Upper lobe of left lung (tissue), 6 donors: ENCODE measurements around the gene CD300LG. TPM values are rescaled to one million over a fixed set of nuclear protein-coding genes. Genes with fewer than 3 reads are reported as not detected.

Source experiments
- ATAC-seq, 2 donors: fragments of 200-7000 bp; cut with Tn5 transposase; one replicate each; pipeline ENCODE4 v1.9.1; 2022; ENCODE audit warnings: mild to moderate bottlenecking in 2 of 2, moderate library complexity in 2 of 2; ENCODE audit not compliant: low FRiP score in 2 of 2
- DNase-seq, 2 donors: peaks; one replicate each; pipeline ENCODE4 v3.0.0-alpha.2; 2019 to 2020
- H3K27ac ChIP-seq, 4 donors: fragments of 200-600 bp; sonication (generic); one replicate each; pipeline ENCODE4 v1.5.1; 2016 to 2019
- H3K27me3 ChIP-seq, 4 donors: fragments of 200-600 bp; sonication (generic); one replicate each; pipeline ENCODE4 v1.5.1; 2017 to 2019
- H3K36me3 ChIP-seq, 4 donors: fragments of 200-600 bp; sonication (generic); one replicate each; pipeline ENCODE4 v1.5.1; 2016 to 2019
- H3K4me1 ChIP-seq, 4 donors: fragments of 200-600 bp; sonication (generic); one replicate each; pipeline ENCODE4 v1.5.1; 2018 to 2019
- H3K4me3 ChIP-seq, 4 donors: fragments of 200-600 bp; sonication (generic); one replicate each; pipeline ENCODE4 v1.5.1; 2017 to 2019; ENCODE audit warnings: mild to moderate bottlenecking in 2 of 4, moderate library complexity in 1 of 4
- H3K9me3 ChIP-seq, 4 donors: fragments of 200-600 bp; sonication (generic); one replicate each; pipeline ENCODE4 v1.5.1; 2018 to 2019
- EP300 ChIP-seq, 4 donors: sonication (generic); formaldehyde crosslinking; IDR thresholded peaks; one replicate each; pipeline ENCODE4 v1.5.1; 2017; ENCODE audit warnings: antibody characterized with exemption in 4 of 4, control low read depth in 2 of 4
- POLR2A ChIP-seq, 4 donors: fragments of 450-650 bp; IDR thresholded peaks; one replicate each; pipeline ENCODE4 v1.5.1; 2016 to 2017; ENCODE audit warnings: antibody characterized with exemption in 4 of 4, mild to moderate bottlenecking in 2 of 4
- POLR2AphosphoS5 ChIP-seq, 2 donors: sonication (generic); formaldehyde crosslinking; IDR thresholded peaks; one replicate each; pipeline ENCODE4 v1.5.1; 2017; ENCODE audit warnings: antibody characterized with exemption in 2 of 2
- WGBS, 2 donors: methylation state at CpG; one replicate each; pipeline ENCODE4 v1.1.5; 2017 to 2018; 5-methylcytosine and 5-hydroxymethylcytosine counted together
- total RNA-seq, 6 donors: library from RNA; depleted of rRNA in 4 of 6; stranded (reverse); fragments of >200 nt in 4 of 6; gene quantifications; one replicate each; pipeline versions ENCODE4 v1.1.0 to v1.2.1, GENCODE V29; 2016 to 2021
- TF ChIP-seq, protein P1 (sequence below), 6 experiments: fragments of 450-650 bp in 4 of 6; fragments of 200-600 bp in 2 of 6; sonication (generic) in 2 of 6; IDR thresholded peaks; one replicate each; pipeline ENCODE4 v1.5.1; 2016 to 2019; ENCODE audit warnings: antibody characterized with exemption in 6 of 6
- donor health status: DM: no; HTN: no; CAD: no; lungs with moderate emphysema.
- donor health status: DM: no; HTN: yes; CAD: no; lungs with severe emphysema.

The CD300LG gene
- total RNA-seq, 6 donors from 2014 or later, result 0.71 to 65.9 (median 7.8) TPM

DNA sequence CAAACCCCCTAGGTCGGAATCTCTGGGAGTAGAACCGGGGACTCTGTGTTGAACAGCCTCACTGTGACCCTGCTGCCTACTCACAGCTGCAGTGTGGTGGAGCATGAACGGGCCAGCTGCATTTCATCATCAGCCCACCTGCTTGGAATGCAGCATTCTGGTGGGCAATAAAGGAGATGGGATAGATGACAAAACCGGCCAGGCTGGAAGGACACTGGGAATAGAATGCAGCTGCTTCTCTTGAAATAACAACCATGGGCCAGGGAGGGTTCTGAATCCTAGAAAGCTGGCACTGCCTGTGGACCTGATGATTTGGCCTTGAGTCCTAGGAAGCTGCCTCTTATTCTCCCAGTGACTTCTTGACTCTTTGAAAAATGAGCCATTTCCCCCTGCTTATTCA lies 43.2 kb upstream of the CD300LG start:
- Histone ChIP-seq H3K27me3 (no peaks in the 10 kb centered on the region), H3K36me3 (peaks cover 1 to 49% (median 8%) of the 10 kb centered on the region in 4 donors), H3K4me1 (no peaks in the 10 kb centered on the region), H3K4me3 (no peak overlapping the region), H3K27ac (no peak overlapping the region), H3K9me3 (no peaks in the 10 kb centered on the region)
- DNase-seq (no peak), ATAC-seq (no peak)
- TF ChIP-seq, protein P1, sequence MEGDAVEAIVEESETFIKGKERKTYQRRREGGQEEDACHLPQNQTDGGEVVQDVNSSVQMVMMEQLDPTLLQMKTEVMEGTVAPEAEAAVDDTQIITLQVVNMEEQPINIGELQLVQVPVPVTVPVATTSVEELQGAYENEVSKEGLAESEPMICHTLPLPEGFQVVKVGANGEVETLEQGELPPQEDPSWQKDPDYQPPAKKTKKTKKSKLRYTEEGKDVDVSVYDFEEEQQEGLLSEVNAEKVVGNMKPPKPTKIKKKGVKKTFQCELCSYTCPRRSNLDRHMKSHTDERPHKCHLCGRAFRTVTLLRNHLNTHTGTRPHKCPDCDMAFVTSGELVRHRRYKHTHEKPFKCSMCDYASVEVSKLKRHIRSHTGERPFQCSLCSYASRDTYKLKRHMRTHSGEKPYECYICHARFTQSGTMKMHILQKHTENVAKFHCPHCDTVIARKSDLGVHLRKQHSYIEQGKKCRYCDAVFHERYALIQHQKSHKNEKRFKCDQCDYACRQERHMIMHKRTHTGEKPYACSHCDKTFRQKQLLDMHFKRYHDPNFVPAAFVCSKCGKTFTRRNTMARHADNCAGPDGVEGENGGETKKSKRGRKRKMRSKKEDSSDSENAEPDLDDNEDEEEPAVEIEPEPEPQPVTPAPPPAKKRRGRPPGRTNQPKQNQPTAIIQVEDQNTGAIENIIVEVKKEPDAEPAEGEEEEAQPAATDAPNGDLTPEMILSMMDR (IDR thresholded peaks at IDR 0.05), result no peak
- TF ChIP-seq POLR2AphosphoS5 (IDR thresholded peaks at IDR 0.05) (no peak), EP300 (IDR thresholded peaks at IDR 0.05) (no peak), POLR2A (IDR thresholded peaks at IDR 0.05) (no peak)
- WGBS, 2 donors, result 62 to 87% methylated on average over 3 to 4 of the region's 4 CpGs

DNA sequence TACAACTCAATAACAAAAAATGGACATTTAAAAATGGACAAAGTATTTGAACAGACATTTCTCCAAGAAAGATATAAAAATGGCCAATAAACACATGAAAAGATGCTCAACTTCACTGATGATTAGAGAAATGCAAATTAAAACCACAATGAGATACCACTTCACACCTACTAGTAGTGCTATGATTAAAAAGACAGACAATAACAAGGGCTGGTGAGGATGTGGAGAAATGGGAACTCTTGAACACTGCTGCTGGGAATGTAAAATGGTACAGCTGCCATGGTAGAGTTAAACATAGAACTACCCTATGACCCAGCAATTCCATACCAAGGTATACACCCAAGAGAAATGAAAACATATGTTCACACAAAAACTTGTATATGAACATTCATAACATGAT lies 41.9 kb upstream of the CD300LG start:
- Histone ChIP-seq H3K27ac (no peak overlapping the region), H3K9me3 (no peaks in the 10 kb centered on the region), H3K27me3 (no peaks in the 10 kb centered on the region), H3K4me3 (no peak overlapping the region), H3K4me1 (no peaks in the 10 kb centered on the region), H3K36me3 (peaks cover 3 to 62% (median 14%) of the 10 kb centered on the region in 4 donors)
- TF ChIP-seq EP300 (IDR thresholded peaks at IDR 0.05) (no peak), POLR2A (IDR thresholded peaks at IDR 0.05) (no peak), POLR2AphosphoS5 (IDR thresholded peaks at IDR 0.05) (no peak)
- TF ChIP-seq, protein P1 (IDR thresholded peaks at IDR 0.05), result no peak
- DNase-seq, result no peak
- ATAC-seq, result no peak

DNA sequence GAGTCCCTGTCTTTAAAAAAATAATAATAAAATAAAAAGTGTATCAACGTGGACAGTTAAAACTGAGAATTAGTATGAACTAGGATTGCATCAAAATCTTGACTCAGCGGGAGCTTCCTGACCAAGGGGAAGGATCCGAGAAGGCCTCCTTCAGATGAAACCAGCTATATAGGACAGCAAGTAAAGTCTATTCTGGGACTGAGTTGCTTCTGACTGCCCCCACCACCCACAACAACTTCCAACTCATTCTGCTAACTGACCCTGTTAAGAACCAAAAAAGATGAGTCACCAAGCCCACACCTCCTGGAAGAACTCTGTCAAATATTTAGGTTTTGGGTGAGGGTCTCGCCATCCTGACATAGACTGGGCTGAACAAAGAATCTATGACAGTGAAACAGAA lies 38.9 kb upstream of the CD300LG start:
- WGBS, 2 donors, result 85 to 86% methylated on average over 4 of the region's 4 CpGs
- no peak for DNase-seq
- Histone ChIP-seq H3K9me3 (no peaks in the 10 kb centered on the region), H3K4me1 (no peaks in the 10 kb centered on the region), H3K27ac (no peak overlapping the region), H3K36me3 (peaks cover 3 to 78% (median 21%) of the 10 kb centered on the region in 4 donors), H3K4me3 (no peak overlapping the region), H3K27me3 (no peaks in the 10 kb centered on the region)
- no peak for ATAC-seq
- TF ChIP-seq POLR2AphosphoS5 (IDR thresholded peaks at IDR 0.05) (no peak), EP300 (IDR thresholded peaks at IDR 0.05) (no peak), POLR2A (IDR thresholded peaks at IDR 0.05) (no peak)
- TF ChIP-seq, protein P1 (IDR thresholded peaks at IDR 0.05), result no peak

DNA sequence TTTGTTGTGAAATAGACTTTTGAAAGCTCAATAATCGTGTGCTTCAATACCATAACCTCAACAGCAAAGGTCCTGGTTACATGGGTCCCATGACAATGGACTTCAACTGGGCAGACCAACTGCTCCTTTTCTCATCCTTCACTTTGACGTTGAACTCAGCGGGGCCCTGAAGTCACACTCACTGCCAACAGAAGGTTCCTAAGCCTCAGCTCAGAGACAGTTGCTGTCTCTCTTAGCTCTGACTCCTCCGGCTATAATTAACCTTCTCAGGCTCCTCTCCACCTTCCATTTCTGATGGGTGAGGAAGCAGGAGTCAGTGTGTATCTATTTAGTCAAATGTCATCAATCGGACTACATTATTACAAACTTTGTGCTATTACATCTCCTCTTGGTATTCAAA lies 37.9 kb upstream of the CD300LG start:
- Histone ChIP-seq H3K4me3 (no peak overlapping the region), H3K36me3 (peaks cover 3 to 78% (median 31%) of the 10 kb centered on the region in 4 donors), H3K27ac (no peak overlapping the region), H3K27me3 (no peaks in the 10 kb centered on the region), H3K4me1 (no peaks in the 10 kb centered on the region), H3K9me3 (no peaks in the 10 kb centered on the region)
- DNase-seq (no peak), ATAC-seq (no peak)
- WGBS, 2 donors, result 92 to 94% methylated on average over 5 of the region's 5 CpGs
- TF ChIP-seq, protein P1 (IDR thresholded peaks at IDR 0.05), result no peak
- TF ChIP-seq EP300 (IDR thresholded peaks at IDR 0.05) (no peak), POLR2A (IDR thresholded peaks at IDR 0.05) (no peak), POLR2AphosphoS5 (IDR thresholded peaks at IDR 0.05) (no peak)

DNA sequence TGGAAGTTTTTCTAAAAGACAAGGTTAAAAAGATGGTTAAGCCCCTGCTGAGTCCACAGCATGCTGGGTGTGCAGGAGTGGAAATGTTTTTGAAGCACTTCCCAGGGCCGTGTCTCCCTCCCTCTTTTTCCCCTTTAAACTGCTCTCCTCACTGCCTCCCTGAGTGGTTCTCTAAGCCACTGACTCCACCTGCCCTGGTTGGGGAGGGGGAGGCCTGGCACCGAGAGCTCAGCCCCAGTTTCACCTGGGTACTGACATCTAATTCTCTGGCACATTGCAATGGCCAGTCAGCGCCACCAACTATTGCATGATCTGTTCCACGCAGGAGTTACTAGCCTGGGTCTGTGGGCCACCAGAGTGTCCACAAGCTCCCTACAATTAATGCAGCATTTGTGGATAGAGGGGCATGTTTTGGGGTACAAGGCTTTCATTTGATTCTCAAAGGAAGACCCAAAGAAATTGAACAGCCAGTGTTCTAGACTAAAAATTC lies 36.7 kb upstream of the CD300LG start:
- DNase-seq (no peak), ATAC-seq (no peak)
- TF ChIP-seq EP300 (IDR thresholded peaks at IDR 0.05), result no peak
- H3K4me1 ChIP-seq, result peaks cover 0 to 5% (median 2%) of the 10 kb centered on the region in 4 donors
- no peaks in the 10 kb centered on the region for H3K9me3 ChIP-seq
- no peaks in the 10 kb centered on the region for H3K27me3 ChIP-seq
- peaks cover 3 to 78% (median 32%) of the 10 kb centered on the region in 4 donors for H3K36me3 ChIP-seq
- H3K27ac ChIP-seq, result no peak overlapping the region
- H3K4me3 ChIP-seq, result no peak overlapping the region
- 82 to 86% methylated on average over 4 of the region's 4 CpGs for WGBS, 2 donors
